GM12864 (cell line): ENCODE data around the gene PGM5.
"Not testable (repeated sequence)": the region's sequence is repeated elsewhere in the genome, so short reads cannot be mapped to it uniquely, and the experiment has no call there.

Experiments
- DNase-seq: peaks from one replicate; pipeline ENCODE4 v3.0.0-alpha.2; 2011; ENCODE audit warnings: low read depth
- H3K4me3 ChIP-seq: 2 replicates; pipeline ENCODE4 v1.5.1; 2011; ENCODE audit warnings: mild to moderate bottlenecking, low read depth, low read length, control low read depth

The PGM5 gene

GRCh38 chr9:68366933-68367547, 10.6 kb downstream of the PGM5 start:
- not testable (repeated sequence) for H3K4me3 ChIP-seq, DNase-seq

GRCh38 chr9:68375789-68376188, 19.4 kb downstream of the PGM5 start:
- H3K4me3 ChIP-seq, DNase-seq: not testable (repeated sequence)

GRCh38 chr9:68377723-68378122, 21.3 kb downstream of the PGM5 start:
- not testable (repeated sequence) for DNase-seq, H3K4me3 ChIP-seq

- not testable (repeated sequence) for H3K4me3 ChIP-seq, DNase-seq
These were observed 27.5 kb downstream of the PGM5 start for GRCh38 chr9:68383894-68384293.

GRCh38 chr9:68389558-68389957, 33.1 kb downstream of the PGM5 start:
- not testable (repeated sequence) for DNase-seq, H3K4me3 ChIP-seq

- not testable (repeated sequence) for DNase-seq, H3K4me3 ChIP-seq
These were observed 34.3 kb downstream of the PGM5 start for GRCh38 chr9:68390737-68391136.

- not testable (repeated sequence) for DNase-seq
These were observed 40.1 kb downstream of the PGM5 start for GRCh38 chr9:68396411-68397094.

GRCh38 chr9:68397095-68397423, 40.6 kb downstream of the PGM5 start:
- H3K4me3 ChIP-seq, DNase-seq: not testable (repeated sequence)

More at GRCh38 chr9:68396411-68397094, 40.1 kb downstream of the PGM5 start:
- H3K4me3 ChIP-seq: not testable (repeated sequence)

GRCh38 chr9:68397796-68398195, 41.4 kb downstream of the PGM5 start:
- not testable (repeated sequence) for H3K4me3 ChIP-seq, DNase-seq

GRCh38 chr9:68398324-68398723, 41.9 kb downstream of the PGM5 start:
- not testable (repeated sequence) for H3K4me3 ChIP-seq, DNase-seq

GRCh38 chr9:68404421-68405185, 48.2 kb downstream of the PGM5 start:
- not testable (repeated sequence) for DNase-seq

GRCh38 chr9:68411865-68412264, 55.5 kb downstream of the PGM5 start:
- not testable (repeated sequence) for H3K4me3 ChIP-seq, DNase-seq

More at GRCh38 chr9:68404421-68405185, 48.2 kb downstream of the PGM5 start:
- not testable (repeated sequence) for H3K4me3 ChIP-seq

- not testable (repeated sequence) for H3K4me3 ChIP-seq, DNase-seq
These were observed 56.3 kb downstream of the PGM5 start for GRCh38 chr9:68412754-68413153.

GRCh38 chr9:68415065-68415464, 58.7 kb downstream of the PGM5 start:
- not testable (repeated sequence) for H3K4me3 ChIP-seq, DNase-seq
